H1 (cell line): Measurements from ENCODE around the gene TSPOAP1. TPM values are rescaled to one million over a fixed set of nuclear protein-coding genes. Genes with fewer than 3 reads are reported as not detected.

ENCODE experiments used
- CTCF ChIA-PET: fragments of 300-600 bp; sonication (Branson Sonifier 250); formaldehyde crosslinking; loops from one replicate; lab custom pipeline; 2021; ENCODE audit not compliant: partially characterized antibody; lab: Charles Lee
- POLR2A ChIA-PET: fragments of 300-600 bp; sonication (Branson Sonifier 250); formaldehyde crosslinking; loops from one replicate; lab custom pipeline; 2021; ENCODE audit warnings: inconsistent platforms; ENCODE audit not compliant: partially characterized antibody; lab: Charles Lee
- DNase-seq, 2 experiments: peaks; one replicate each; pipeline versions ENCODE4 v3.0.0 to v3.0.0-alpha.2; 2010 to 2022; ENCODE audit warnings: low spot score in 2 of 2, low read depth in 1 of 2, mixed read lengths in 1 of 2
- FAIRE-seq: peaks from 2 replicates; lab custom pipeline; 2011; peaks lifted over from hg19 to GRCh38; lab: Jason Lieb, UNC
- H2AFZ ChIP-seq: 2 replicates; pipeline ENCODE4 v1.8.1; 2012; ENCODE audit warnings: low read length, inconsistent platforms
- H2AK5ac ChIP-seq: 2 replicates; pipeline ENCODE4 v1.6.1; 2013; ENCODE audit warnings: low read depth, low read length
- H2BK120ac ChIP-seq: replicated peaks from 2 replicates; pipeline ENCODE3; 2013; ENCODE audit warnings: low read depth, low read length, inconsistent platforms
- H2BK12ac ChIP-seq: 2 replicates; pipeline ENCODE4 v1.6.1; 2013; ENCODE audit warnings: low read depth, low read length
- H2BK15ac ChIP-seq: 2 replicates; pipeline ENCODE4 v1.6.1; 2013; ENCODE audit warnings: low read length
- H2BK20ac ChIP-seq: 2 replicates; pipeline ENCODE4 v1.6.1; 2013; ENCODE audit warnings: low read length
- H2BK5ac ChIP-seq: 2 replicates; pipeline ENCODE4 v1.6.1; 2013; ENCODE audit warnings: low read depth, low read length
- H3K14ac ChIP-seq: 2 replicates; pipeline ENCODE4 v1.6.1; 2013; ENCODE audit warnings: inconsistent platforms; ENCODE audit not compliant: insufficient read length
- H3K18ac ChIP-seq: 2 replicates; pipeline ENCODE4 v1.6.1; 2013; ENCODE audit warnings: low read length; ENCODE audit errors: extremely low read depth
- H3K23ac ChIP-seq: 2 replicates; pipeline ENCODE4 v1.6.1; 2013; ENCODE audit warnings: inconsistent platforms; ENCODE audit not compliant: insufficient read length
- H3K23me2 ChIP-seq: 2 replicates; pipeline ENCODE4 v1.6.1; 2013; ENCODE audit warnings: low read depth, low read length
- H3K27ac ChIP-seq: 2 replicates; pipeline ENCODE4 v1.6.1; 2011; ENCODE audit warnings: low read depth, low read length, inconsistent platforms
- H3K27me3 ChIP-seq, 4 experiments: replicated peaks in 1 of 4; 1 replicate in 1 of 4; 2 replicates in 3 of 4; pipeline versions ENCODE4 v1.6.1 to v1.8.1; 2011 to 2013; ENCODE audit warnings: low read length in 3 of 4, mild to moderate bottlenecking in 3 of 4, inconsistent platforms in 2 of 4, mixed read lengths in 2 of 4, moderate library complexity in 1 of 4; ENCODE audit not compliant: control insufficient read depth in 3 of 4, insufficient read depth in 3 of 4; ENCODE audit errors: extremely low read depth in 1 of 4
- H3K36me3 ChIP-seq, 4 experiments: 2 replicates each; pipeline versions ENCODE4 v1.6.1 to v1.8.1; 2011 to 2013; ENCODE audit warnings: mild to moderate bottlenecking in 4 of 4, low read length in 3 of 4, moderate library complexity in 2 of 4, control low read depth in 1 of 4, inconsistent platforms in 1 of 4; ENCODE audit not compliant: insufficient read depth in 4 of 4, control insufficient read depth in 2 of 4
- H3K4ac ChIP-seq: replicated peaks from 2 replicates; pipeline ENCODE3; 2013; ENCODE audit warnings: low read length, low read depth, mixed read lengths, inconsistent platforms; ENCODE audit not compliant: insufficient read length
- H3K4me1 ChIP-seq, 4 experiments: replicated peaks in 1 of 4; 1 replicate in 1 of 4; 2 replicates in 3 of 4; pipeline versions ENCODE4 v1.6.1 to v1.8.1; 2011 to 2013; ENCODE audit warnings: low read length in 3 of 4, inconsistent platforms in 2 of 4, mixed read lengths in 1 of 4; ENCODE audit not compliant: insufficient read depth in 4 of 4, control insufficient read depth in 3 of 4
- H3K4me2 ChIP-seq, 2 experiments: 2 replicates each; pipeline versions ENCODE4 v1.6.1 to v1.8.1; 2011 to 2013; ENCODE audit warnings: low read depth in 2 of 2, low read length in 2 of 2, control low read depth in 1 of 2, inconsistent platforms in 1 of 2, mild to moderate bottlenecking in 1 of 2; ENCODE audit not compliant: insufficient read depth in 1 of 2
- H3K4me3 ChIP-seq, 4 experiments: fragments of 200-600, 300-600 bp in 1 of 4; sonication (generic), shearing (Covaris generic), sonication (Bioruptor Twin) in 1 of 4; 2 replicates each; pipeline versions ENCODE4 v1.5.1 to v1.8.1; 2011 to 2016; ENCODE audit warnings: low read length in 4 of 4, low read depth in 3 of 4, control low read depth in 2 of 4, inconsistent platforms in 2 of 4, mild to moderate bottlenecking in 2 of 4, mixed read lengths in 1 of 4, moderate library complexity in 1 of 4; ENCODE audit not compliant: insufficient read depth in 2 of 4; ENCODE audit errors: extremely low read depth in 1 of 4
- H3K56ac ChIP-seq: replicated peaks from 2 replicates; pipeline ENCODE3; 2013; ENCODE audit warnings: low read depth, mild to moderate bottlenecking, mixed read lengths, low read length, inconsistent platforms; ENCODE audit not compliant: insufficient read length
- H3K79me1 ChIP-seq: 2 replicates; pipeline ENCODE4 v1.6.1; 2013; ENCODE audit warnings: low read depth, low read length, control low read depth
- H3K79me2 ChIP-seq, 2 experiments: 2 replicates each; pipeline versions ENCODE4 v1.6.1 to v1.8.1; 2012 to 2013; ENCODE audit warnings: low read length in 2 of 2, mild to moderate bottlenecking in 2 of 2, inconsistent platforms in 1 of 2; ENCODE audit not compliant: insufficient read depth in 2 of 2, control insufficient read depth in 1 of 2
- H3K9ac ChIP-seq, 4 experiments: replicated peaks in 1 of 4; 1 replicate in 1 of 4; 2 replicates in 3 of 4; pipeline versions ENCODE4 v1.6.1 to v1.8.1; 2011 to 2013; ENCODE audit warnings: low read depth in 3 of 4, low read length in 3 of 4, control low read depth in 2 of 4, mild to moderate bottlenecking in 2 of 4, moderate library complexity in 2 of 4, inconsistent platforms in 1 of 4; ENCODE audit errors: extremely low read depth in 1 of 4
- H3K9me3 ChIP-seq, 2 experiments: 2 replicates each; pipeline versions ENCODE4 v1.6.1 to v1.8.1; 2012 to 2013; ENCODE audit warnings: mild to moderate bottlenecking in 2 of 2, moderate library complexity in 2 of 2, control low read depth in 1 of 2, inconsistent platforms in 1 of 2, low read depth in 1 of 2, low read length in 1 of 2, mixed read lengths in 1 of 2; ENCODE audit not compliant: insufficient read depth in 2 of 2
- H4K20me1 ChIP-seq, 2 experiments: replicated peaks in 1 of 2; 2 replicates each; pipeline versions ENCODE3 to v1.8.1; 2011 to 2013; ENCODE audit warnings: inconsistent platforms in 2 of 2, low read length in 2 of 2, mild to moderate bottlenecking in 1 of 2; ENCODE audit not compliant: insufficient read depth in 2 of 2, control insufficient read depth in 1 of 2
- H4K5ac ChIP-seq: 2 replicates; pipeline ENCODE4 v1.6.1; 2013; ENCODE audit warnings: low read length, low read depth, mixed read lengths, inconsistent platforms; ENCODE audit not compliant: insufficient read length
- H4K8ac ChIP-seq: 2 replicates; pipeline ENCODE4 v1.8.0; 2013; ENCODE audit warnings: mild to moderate bottlenecking, moderate library complexity, low read length, inconsistent platforms; ENCODE audit not compliant: insufficient read depth; ENCODE audit errors: extremely low read depth
- H4K91ac ChIP-seq: replicated peaks from 2 replicates; pipeline ENCODE3; 2013; ENCODE audit warnings: low read length, mixed read lengths, inconsistent platforms; ENCODE audit not compliant: insufficient read length
- BACH1 ChIP-seq: IDR thresholded peaks from 2 replicates; pipeline ENCODE4 v1.6.1; 2012; ENCODE audit warnings: low read length, improper control_type of control experiment
- GABPA ChIP-seq: IDR thresholded peaks from 2 replicates; pipeline ENCODE4 v1.6.1; 2011; ENCODE audit warnings: mild to moderate bottlenecking, low read length, moderate library complexity, borderline replicate concordance; ENCODE audit not compliant: insufficient read depth
- KDM1A ChIP-seq: fragments of 200-600, 300-600 bp; sonication (generic); IDR thresholded peaks from 2 replicates; pipeline ENCODE4 v1.7.1; 2016; ENCODE audit warnings: mild to moderate bottlenecking, low read length, borderline replicate concordance
- MAX ChIP-seq: IDR thresholded peaks from 2 replicates; pipeline ENCODE4 v1.6.1; 2012; ENCODE audit warnings: inconsistent platforms
- POU5F1 ChIP-seq: IDR thresholded peaks from 2 replicates; pipeline ENCODE4 v1.6.1; 2011; ENCODE audit warnings: low read depth, mild to moderate bottlenecking, low read length, moderate library complexity
- SIN3A ChIP-seq, 2 experiments: IDR thresholded peaks in 1 of 2; conservative IDR thresholded peaks in 1 of 2; 2 replicates each; pipeline ENCODE4 v1.6.1; 2011 to 2012; ENCODE audit warnings: low read length in 2 of 2, improper control_type of control experiment in 1 of 2, low read depth in 1 of 2, mild to moderate bottlenecking in 1 of 2
- WGBS, 2 experiments: shearing (Covaris generic) in 1 of 2; methylation state at CpG; one replicate each; pipeline versions ENCODE4 v1.1.6 to v1.1.7; 2013 to 2015; ENCODE audit warnings: low lambda C conversion rate in 2 of 2, mixed read lengths in 2 of 2, inconsistent platforms in 1 of 2, low coverage in 1 of 2, missing lambda C conversion rate in 1 of 2; ENCODE audit not compliant: insufficient replicate concordance in 2 of 2, insufficient coverage in 1 of 2, insufficient read length in 1 of 2; ENCODE audit errors: extremely low coverage in 1 of 2, missing lambda C conversion rate in 1 of 2; 5-methylcytosine and 5-hydroxymethylcytosine counted together
- polyA plus RNA-seq, 7 experiments: library from polyadenylated mRNA; depleted of rRNA in 3 of 7; stranded (reverse) in 5 of 7; unstranded in 2 of 7; fragments of >200 nt in 5 of 7; fragments of 200-250 nt in 2 of 7; gene quantifications; 1 replicate in 5 of 7; 2 replicates in 1 of 7; 4 replicates in 1 of 7; pipeline versions ENCODE4 v1.2.1 to v1.2.3, GENCODE V29; 2011 to 2013; ENCODE audit warnings: missing spikeins in 2 of 7, mixed read lengths in 2 of 7
- total RNA-seq: library from RNA; stranded (reverse); fragmentation: NEBNext Ultra II Directional; extraction: Animal tissue kit (Norgen Biotek cat#: 25700); gene quantifications from 2 replicates; pipeline ENCODE4 v1.2.1, GENCODE V29; 2021
- TF ChIP-seq, protein P1 (sequence below): IDR thresholded peaks from 2 replicates; pipeline ENCODE4 v1.6.1; 2011; ENCODE audit warnings: low read depth, mild to moderate bottlenecking, low read length; ENCODE audit not compliant: insufficient read depth

Gene TSPOAP1
- total and polyA plus RNA-seq, 2 of the 8 experiments (the other 6 are each of a cell fraction or from before 2014, with no cell fraction given) = 7.6 to 9.2 TPM

DNA sequence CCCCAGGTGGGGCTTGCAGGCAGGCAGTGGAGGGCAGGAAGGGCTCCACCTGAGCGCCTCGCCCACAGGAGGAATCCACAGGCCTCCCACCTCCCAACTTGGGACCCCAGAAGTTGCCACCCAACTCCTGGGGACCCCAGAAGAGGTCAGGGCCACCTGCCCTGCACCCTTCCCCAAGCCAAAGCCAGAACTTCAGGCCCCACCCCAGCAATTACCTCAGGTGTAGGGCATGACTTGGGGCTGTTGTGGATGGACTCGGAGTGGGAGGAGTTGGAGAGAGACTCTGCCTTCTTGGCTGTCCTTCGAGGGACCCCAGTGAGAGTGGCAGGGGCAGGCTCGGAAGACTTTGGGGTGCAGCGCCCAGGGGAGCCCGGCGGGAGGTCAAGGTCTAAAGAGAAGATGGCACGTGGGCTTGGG is 10.5 kb downstream of the TSPOAP1 start:
- H3K9me3 ChIP-seq = no peaks in the 10 kb centered on the region
- WGBS, 2 experiments = 92% methylated on average over 8 of the region's 9 CpGs; no CpG with 5 or more reads in 1 of the 2 experiments
- DNase-seq (no peak), FAIRE-seq (no peak)
- H3K9ac ChIP-seq = no peak overlapping the region
- no peaks in the 10 kb centered on the region for H3K36me3 ChIP-seq
- H3K27ac ChIP-seq = no peak overlapping the region
- H4K5ac ChIP-seq = no peak overlapping the region
- no peak overlapping the region for H4K91ac ChIP-seq
- H2BK5ac ChIP-seq = no peak overlapping the region
- H3K4me2 ChIP-seq = no peak overlapping the region
- H4K20me1 ChIP-seq = no peaks in the 10 kb centered on the region
- no peak overlapping the region for H3K14ac ChIP-seq
- no peak overlapping the region for H2BK15ac ChIP-seq
- H3K56ac ChIP-seq = no peak overlapping the region
- H3K23ac ChIP-seq = no peak overlapping the region
- H2AK5ac ChIP-seq = no peak overlapping the region
- H3K4ac ChIP-seq = no peak overlapping the region
- H2BK120ac ChIP-seq = no peak overlapping the region
- H2BK12ac ChIP-seq = no peak overlapping the region
- no peak overlapping the region for H2AFZ ChIP-seq
- no peak overlapping the region for H4K8ac ChIP-seq
- H3K79me1 ChIP-seq = no peaks in the 10 kb centered on the region
- TF ChIP-seq BACH1 (no peak), POU5F1 (no peak), MAX (no peak), SIN3A (conservative IDR thresholded peaks at IDR 0.05 in 1 of 2, IDR thresholded peaks at IDR 0.05 in 1 of 2; ENCODE audit: low read depth in 1 of 2, low read length in 2 of 2) (no peak), GABPA (no peak), KDM1A (no peak)
- TF ChIP-seq, protein P1, sequence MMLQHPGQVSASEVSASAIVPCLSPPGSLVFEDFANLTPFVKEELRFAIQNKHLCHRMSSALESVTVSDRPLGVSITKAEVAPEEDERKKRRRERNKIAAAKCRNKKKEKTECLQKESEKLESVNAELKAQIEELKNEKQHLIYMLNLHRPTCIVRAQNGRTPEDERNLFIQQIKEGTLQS = no peak
- TF ChIP-seq, all 59 proteins: peak for 0
- peaks cover 0 to 3% (median 0%) of the 10 kb centered on the region in 4 experiments; a peak in 2 of 7 replicates for H3K27me3 ChIP-seq
- no peak overlapping the region for H2BK20ac ChIP-seq
- H3K79me2 ChIP-seq = no peaks in the 10 kb centered on the region
- CTCF ChIA-PET = interaction anchor here (0.6 to 21.9 kb wide), 35 partner anchors 9 to 171 kb away, joined by 3 to 384 read pairs (median 5); partner anchors contain the start of genes HSF5, MPO, RNF43 and SUPT4H1
- H3K4me3 ChIP-seq = no peak overlapping the region
- no peak overlapping the region for H3K18ac ChIP-seq
- no peaks in the 10 kb centered on the region; the same call in 1 of the 2 replicates for H3K23me2 ChIP-seq
- H3K4me1 ChIP-seq = peaks cover 0 to under 1% (median 0%) of the 10 kb centered on the region in 4 experiments; a peak in 1 of 7 replicates
- POLR2A ChIA-PET = interaction anchor here (1.0 to 3.8 kb wide), 6 partner anchors 10 to 34 kb away, joined by 3 to 12 read pairs (median 4); partner anchors contain the start of gene SUPT4H1
